ENCODE data around the gene CHCHD10.

DNA sequence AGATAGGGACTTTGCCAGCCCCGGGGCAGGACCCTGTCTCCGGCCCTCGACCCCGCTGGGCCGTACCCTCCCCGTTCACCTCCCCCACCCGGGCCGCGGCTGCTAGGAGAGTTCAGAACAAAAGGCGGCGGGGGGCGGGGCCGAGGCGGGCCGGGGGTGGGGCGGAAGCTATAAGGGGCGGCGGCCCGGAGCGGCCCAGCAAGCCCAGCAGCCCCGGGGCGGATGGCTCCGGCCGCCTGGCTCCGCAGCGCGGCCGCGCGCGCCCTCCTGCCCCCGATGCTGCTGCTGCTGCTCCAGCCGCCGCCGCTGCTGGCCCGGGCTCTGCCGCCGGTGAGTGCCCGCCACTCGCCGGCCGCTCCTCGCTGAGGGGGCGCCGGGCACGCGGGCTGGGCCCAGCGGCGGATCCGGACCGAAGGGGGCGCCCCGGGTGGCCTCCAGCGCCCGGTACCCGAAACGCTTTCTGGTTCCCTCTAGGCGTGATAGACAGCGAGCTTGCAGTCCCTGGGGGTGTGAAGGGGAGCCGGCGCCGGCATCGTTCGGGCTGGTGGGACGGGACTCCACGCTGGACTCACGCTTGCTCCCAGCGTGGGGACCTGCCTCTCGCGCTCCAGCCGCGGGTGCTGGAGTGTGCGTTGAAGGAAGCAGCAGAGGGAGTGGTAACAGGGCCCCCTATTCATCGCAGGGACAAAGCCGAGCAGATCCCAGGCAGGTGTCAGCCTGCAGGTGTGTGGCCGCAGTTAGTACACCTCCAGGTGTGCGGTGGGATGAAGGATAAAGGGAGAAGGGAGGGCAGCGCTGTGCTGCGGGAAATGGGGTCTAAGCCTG lies 5.1 kb upstream of the CHCHD10 start, which contains the start of gene MMP11:
- TF ChIP-seq TAF1 (IDR thresholded peaks at IDR 0.05; ENCODE audit: low read depth) (peak; percentile 38; the same call in 1 of the 2 replicates), YY1 (IDR thresholded peaks at IDR 0.05; ENCODE audit: low read depth) (no peak), CREB1 (IDR thresholded peaks at IDR 0.05; ENCODE audit: low read depth) (no peak)
- TF ChIP-seq, protein P1, sequence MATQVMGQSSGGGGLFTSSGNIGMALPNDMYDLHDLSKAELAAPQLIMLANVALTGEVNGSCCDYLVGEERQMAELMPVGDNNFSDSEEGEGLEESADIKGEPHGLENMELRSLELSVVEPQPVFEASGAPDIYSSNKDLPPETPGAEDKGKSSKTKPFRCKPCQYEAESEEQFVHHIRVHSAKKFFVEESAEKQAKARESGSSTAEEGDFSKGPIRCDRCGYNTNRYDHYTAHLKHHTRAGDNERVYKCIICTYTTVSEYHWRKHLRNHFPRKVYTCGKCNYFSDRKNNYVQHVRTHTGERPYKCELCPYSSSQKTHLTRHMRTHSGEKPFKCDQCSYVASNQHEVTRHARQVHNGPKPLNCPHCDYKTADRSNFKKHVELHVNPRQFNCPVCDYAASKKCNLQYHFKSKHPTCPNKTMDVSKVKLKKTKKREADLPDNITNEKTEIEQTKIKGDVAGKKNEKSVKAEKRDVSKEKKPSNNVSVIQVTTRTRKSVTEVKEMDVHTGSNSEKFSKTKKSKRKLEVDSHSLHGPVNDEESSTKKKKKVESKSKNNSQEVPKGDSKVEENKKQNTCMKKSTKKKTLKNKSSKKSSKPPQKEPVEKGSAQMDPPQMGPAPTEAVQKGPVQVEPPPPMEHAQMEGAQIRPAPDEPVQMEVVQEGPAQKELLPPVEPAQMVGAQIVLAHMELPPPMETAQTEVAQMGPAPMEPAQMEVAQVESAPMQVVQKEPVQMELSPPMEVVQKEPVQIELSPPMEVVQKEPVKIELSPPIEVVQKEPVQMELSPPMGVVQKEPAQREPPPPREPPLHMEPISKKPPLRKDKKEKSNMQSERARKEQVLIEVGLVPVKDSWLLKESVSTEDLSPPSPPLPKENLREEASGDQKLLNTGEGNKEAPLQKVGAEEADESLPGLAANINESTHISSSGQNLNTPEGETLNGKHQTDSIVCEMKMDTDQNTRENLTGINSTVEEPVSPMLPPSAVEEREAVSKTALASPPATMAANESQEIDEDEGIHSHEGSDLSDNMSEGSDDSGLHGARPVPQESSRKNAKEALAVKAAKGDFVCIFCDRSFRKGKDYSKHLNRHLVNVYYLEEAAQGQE (IDR thresholded peaks at IDR 0.05; ENCODE audit: low read depth) = no peak
- TF ChIP-seq, protein P2, sequence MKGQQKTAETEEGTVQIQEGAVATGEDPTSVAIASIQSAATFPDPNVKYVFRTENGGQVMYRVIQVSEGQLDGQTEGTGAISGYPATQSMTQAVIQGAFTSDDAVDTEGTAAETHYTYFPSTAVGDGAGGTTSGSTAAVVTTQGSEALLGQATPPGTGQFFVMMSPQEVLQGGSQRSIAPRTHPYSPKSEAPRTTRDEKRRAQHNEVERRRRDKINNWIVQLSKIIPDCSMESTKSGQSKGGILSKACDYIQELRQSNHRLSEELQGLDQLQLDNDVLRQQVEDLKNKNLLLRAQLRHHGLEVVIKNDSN (IDR thresholded peaks at IDR 0.05) = no peak
